Ectodermal cell (in vitro differentiated cells): ENCODE data around the gene CISTR.
"Not testable (repeated sequence)": the region's sequence is repeated elsewhere in the genome, so short reads cannot be mapped to it uniquely, and the experiment has no call there.

Experiments
- H3K27ac ChIP-seq: 2 replicates; pipeline ENCODE4 v1.7.0; 2013; ENCODE audit warnings: mild to moderate bottlenecking, low read depth, low read length; ENCODE audit not compliant: insufficient read depth, poor library complexity, severe bottlenecking
- H3K27me3 ChIP-seq: 2 replicates; pipeline ENCODE4 v1.7.0; 2013; ENCODE audit warnings: mild to moderate bottlenecking, low read length; ENCODE audit not compliant: insufficient read depth, control insufficient read depth, poor library complexity, severe bottlenecking
- H3K36me3 ChIP-seq: one replicate; pipeline ENCODE4 v1.7.0; 2013; ENCODE audit warnings: low read length; ENCODE audit not compliant: control insufficient read depth, insufficient read depth
- H3K4me1 ChIP-seq: one replicate; pipeline ENCODE4 v1.7.0; 2013; ENCODE audit warnings: low read length; ENCODE audit not compliant: control insufficient read depth, insufficient read depth
- H3K4me3 ChIP-seq: 2 replicates; pipeline ENCODE4 v1.7.0; 2013; ENCODE audit warnings: low read depth, low read length, control low read depth; ENCODE audit not compliant: insufficient read depth
- H3K9me3 ChIP-seq: 2 replicates; pipeline ENCODE4 v1.7.0; 2013; ENCODE audit warnings: mild to moderate bottlenecking, low read length, moderate library complexity; ENCODE audit not compliant: control insufficient read depth
- WGBS, 2 experiments: methylation state at CpG; one replicate each; pipeline ENCODE4 v1.1.7; 2013; ENCODE audit warnings: missing lambda C conversion rate in 2 of 2; 5-methylcytosine and 5-hydroxymethylcytosine counted together

Gene CISTR

GRCh38 chr12:53781228-53781801, 29.5 kb upstream of the CISTR start:
- Histone ChIP-seq H3K36me3 (no peaks in the 10 kb centered on the region), H3K4me1 (no peaks in the 10 kb centered on the region), H3K9me3 (no peaks in the 10 kb centered on the region), H3K4me3 (no peak overlapping the region), H3K27me3 (peaks cover 32% of the 10 kb centered on the region), H3K27ac (no peak overlapping the region)
- WGBS, 2 experiments: 60 to 66% methylated on average over 5 of the region's 5 CpGs

GRCh38 chr12:53780323-53780722, 28.5 kb upstream of the CISTR start:
- H3K36me3 ChIP-seq: no peaks in the 10 kb centered on the region
- WGBS, 2 experiments: 92 to 94% methylated on average over 3 of the region's 3 CpGs
- no peak overlapping the region for H3K27ac ChIP-seq
- H3K4me1 ChIP-seq: no peaks in the 10 kb centered on the region
- no peaks in the 10 kb centered on the region for H3K9me3 ChIP-seq
- H3K4me3 ChIP-seq: no peak overlapping the region
- H3K27me3 ChIP-seq: peaks cover 29% of the 10 kb centered on the region

GRCh38 chr12:53779679-53780078, 27.9 kb upstream of the CISTR start:
- H3K27me3 ChIP-seq: peaks cover 26% of the 10 kb centered on the region
- H3K9me3 ChIP-seq, H3K4me3 ChIP-seq, H3K36me3 ChIP-seq, H3K27ac ChIP-seq, H3K4me1 ChIP-seq: not testable (repeated sequence)
- WGBS, 2 experiments: 91 to 94% methylated on average over 6 of the region's 7 CpGs

- no peaks in the 10 kb centered on the region for H3K9me3 ChIP-seq
- peaks cover 26% of the 10 kb centered on the region for H3K27me3 ChIP-seq
- H3K27ac ChIP-seq: no peak overlapping the region
- WGBS, 2 experiments: 87% methylated on average over 4 of the region's 4 CpGs
- no peaks in the 10 kb centered on the region for H3K36me3 ChIP-seq
- no peak overlapping the region for H3K4me3 ChIP-seq
- H3K4me1 ChIP-seq: no peaks in the 10 kb centered on the region
Observed at GRCh38 chr12:53777936-53778644, 26.3 kb upstream of the CISTR start.

- Histone ChIP-seq H3K4me1 (no peaks in the 10 kb centered on the region), H3K4me3 (no peak overlapping the region), H3K27ac (no peak overlapping the region), H3K27me3 (peaks cover 26% of the 10 kb centered on the region), H3K36me3 (no peaks in the 10 kb centered on the region), H3K9me3 (no peaks in the 10 kb centered on the region)
- 79 to 81% methylated on average over 2 of the region's 2 CpGs for WGBS, 2 experiments
Observed at GRCh38 chr12:53777412-53777811, 25.6 kb upstream of the CISTR start.

- Histone ChIP-seq H3K27ac (no peak overlapping the region), H3K4me1 (no peaks in the 10 kb centered on the region), H3K36me3 (no peaks in the 10 kb centered on the region), H3K9me3 (no peaks in the 10 kb centered on the region), H3K27me3 (peaks cover 23% of the 10 kb centered on the region), H3K4me3 (no peak overlapping the region)
- WGBS, 2 experiments: 75 to 100% methylated on average over 1 of the region's 1 CpG
Observed at GRCh38 chr12:53776872-53777271, 25.1 kb upstream of the CISTR start.

- no peaks in the 10 kb centered on the region for H3K9me3 ChIP-seq
- 86 to 87% methylated on average over 6 of the region's 6 CpGs for WGBS, 2 experiments
- H3K36me3 ChIP-seq: no peaks in the 10 kb centered on the region
- no peak overlapping the region for H3K4me3 ChIP-seq
- H3K4me1 ChIP-seq: no peaks in the 10 kb centered on the region
- H3K27me3 ChIP-seq: peaks cover 22% of the 10 kb centered on the region
- no peak overlapping the region for H3K27ac ChIP-seq
Observed at GRCh38 chr12:53775478-53776145, 23.8 kb upstream of the CISTR start.

GRCh38 chr12:53770281-53770680, 18.5 kb upstream of the CISTR start:
- H3K4me3 ChIP-seq: no peak overlapping the region
- H3K27ac ChIP-seq: no peak overlapping the region
- H3K4me1 ChIP-seq: no peaks in the 10 kb centered on the region
- peaks cover 57% of the 10 kb centered on the region for H3K27me3 ChIP-seq
- no peaks in the 10 kb centered on the region for H3K9me3 ChIP-seq
- H3K36me3 ChIP-seq: no peaks in the 10 kb centered on the region

- H3K4me3 ChIP-seq: no peak overlapping the region
- no peak overlapping the region for H3K27ac ChIP-seq
- no peaks in the 10 kb centered on the region for H3K36me3 ChIP-seq
- 79 to 93% methylated on average over 5 of the region's 5 CpGs for WGBS, 2 experiments
- H3K4me1 ChIP-seq: no peaks in the 10 kb centered on the region
- H3K27me3 ChIP-seq: peaks cover 69% of the 10 kb centered on the region
- H3K9me3 ChIP-seq: no peaks in the 10 kb centered on the region
Observed at GRCh38 chr12:53768976-53769375, 17.2 kb upstream of the CISTR start.

- H3K27me3 ChIP-seq: peaks cover 89% of the 10 kb centered on the region
- no peaks in the 10 kb centered on the region for H3K36me3 ChIP-seq
- H3K4me1 ChIP-seq: no peaks in the 10 kb centered on the region
- WGBS, 2 experiments: 74 to 79% methylated on average over 3 of the region's 3 CpGs
- H3K4me3 ChIP-seq: no peak overlapping the region
- no peak overlapping the region for H3K27ac ChIP-seq
- no peaks in the 10 kb centered on the region for H3K9me3 ChIP-seq
Observed at GRCh38 chr12:53766881-53767280, 15.1 kb upstream of the CISTR start.
